ENCODE measurements around the gene SGF29. TPM values are rescaled to one million over a fixed set of nuclear protein-coding genes. Genes with fewer than 3 reads are reported as not detected.

SGF29 gene
- total and polyA plus RNA-seq, 2 of the 8 experiments (the other 6 are each of a cell fraction or from before 2014, with no cell fraction given) = 3.1 to 22.7 TPM

- Histone ChIP-seq H4K8ac (ENCODE audit: extremely low read depth, insufficient read depth, low read length) (no peak overlapping the region), H2AFZ (ENCODE audit: low read length) (no peak overlapping the region), H3K36me3 (ENCODE audit: control insufficient read depth in 2 of 4, insufficient read depth in 4 of 4, low read length in 3 of 4) (no peaks in the 10 kb centered on the region), H3K56ac (replicated peaks; ENCODE audit: insufficient read length, low read depth, low read length) (no peak overlapping the region), H3K4me2 (ENCODE audit: insufficient read depth in 1 of 2, low read depth in 2 of 2, low read length in 2 of 2) (no peak overlapping the region), H3K79me2 (ENCODE audit: control insufficient read depth in 1 of 2, insufficient read depth in 2 of 2, low read length in 2 of 2) (no peaks in the 10 kb centered on the region), H3K4me1 (replicated peaks in 1 of 4; ENCODE audit: control insufficient read depth in 3 of 4, insufficient read depth in 4 of 4, low read length in 3 of 4) (no peaks in the 10 kb centered on the region), H3K27me3 (replicated peaks in 1 of 4; ENCODE audit: control insufficient read depth in 3 of 4, extremely low read depth in 1 of 4, insufficient read depth in 3 of 4, low read length in 3 of 4) (no peaks in the 10 kb centered on the region), H3K9ac (replicated peaks in 1 of 4; ENCODE audit: extremely low read depth in 1 of 4, low read depth in 3 of 4, low read length in 3 of 4) (no peak overlapping the region), H3K14ac (ENCODE audit: insufficient read length) (no peak overlapping the region), H4K91ac (replicated peaks; ENCODE audit: insufficient read length, low read length) (no peak overlapping the region), H2BK120ac (replicated peaks; ENCODE audit: low read depth, low read length) (no peak overlapping the region), H2BK15ac (ENCODE audit: low read length) (no peak overlapping the region), H3K27ac (ENCODE audit: low read depth, low read length) (no peak overlapping the region), H4K5ac (ENCODE audit: insufficient read length, low read depth, low read length) (no peak overlapping the region), H3K4me3 (ENCODE audit: extremely low read depth in 1 of 4, insufficient read depth in 2 of 4, low read depth in 3 of 4, low read length in 4 of 4) (no peak overlapping the region), H3K4ac (replicated peaks; ENCODE audit: insufficient read length, low read depth, low read length) (no peak overlapping the region), H2AK5ac (ENCODE audit: low read depth, low read length) (no peak overlapping the region), H3K23ac (ENCODE audit: insufficient read length) (no peak overlapping the region), H2BK20ac (ENCODE audit: low read length) (no peak overlapping the region), H3K79me1 (ENCODE audit: low read depth, low read length) (no peaks in the 10 kb centered on the region), H3K18ac (ENCODE audit: extremely low read depth, low read length) (no peak overlapping the region), H3K9me3 (ENCODE audit: insufficient read depth in 2 of 2, low read depth in 1 of 2, low read length in 1 of 2) (no peaks in the 10 kb centered on the region), H3K23me2 (ENCODE audit: low read depth, low read length) (no peaks in the 10 kb centered on the region), H2BK12ac (ENCODE audit: low read depth, low read length) (no peak overlapping the region), H4K20me1 (replicated peaks in 1 of 2; ENCODE audit: control insufficient read depth in 1 of 2, insufficient read depth in 2 of 2, low read length in 2 of 2) (no peaks in the 10 kb centered on the region), H2BK5ac (ENCODE audit: low read depth, low read length) (no peak overlapping the region)
- CTCF ChIA-PET (ENCODE audit: partially characterized antibody) = no interaction called here
- no peak for FAIRE-seq
- WGBS, 2 experiments (ENCODE audit: extremely low coverage in 1 of 2, insufficient coverage in 1 of 2, insufficient read length in 1 of 2, insufficient replicate concordance in 2 of 2, low coverage in 1 of 2, low lambda C conversion rate in 2 of 2, missing lambda C conversion rate in 1 of 2) = 100% methylated on average over 2 of the region's 3 CpGs; no CpG with 5 or more reads in 1 of the 2 experiments
- no peak for DNase-seq (ENCODE audit: low read depth in 1 of 2, low spot score in 2 of 2)
- POLR2A ChIA-PET (ENCODE audit: partially characterized antibody) = no interaction called here
- TF ChIP-seq TAF1 (IDR thresholded peaks at IDR 0.05; ENCODE audit: low read depth, low read length) = no peak
- TF ChIP-seq JUN (IDR thresholded peaks at IDR 0.05; ENCODE audit: low read depth, low read length) = no peak
- no peak for TF ChIP-seq SP4 (IDR thresholded peaks at IDR 0.05; ENCODE audit: low read length)
- no peak for TF ChIP-seq CTBP2 (IDR thresholded peaks at IDR 0.05; ENCODE audit: borderline replicate concordance, insufficient read depth, insufficient read length, low read length)
- TF ChIP-seq BRCA1 (IDR thresholded peaks at IDR 0.05; ENCODE audit: low read depth, low read length) = no peak
- no peak for TF ChIP-seq RXRA (IDR thresholded peaks at IDR 0.05; ENCODE audit: insufficient read depth, low read depth, low read length)
- no peak for TF ChIP-seq TBP (IDR thresholded peaks at IDR 0.05; ENCODE audit: low read depth, low read length)
- no peak for TF ChIP-seq SIX5 (IDR thresholded peaks at IDR 0.05; ENCODE audit: low read depth, low read length)
- no peak for TF ChIP-seq EGR1 (IDR thresholded peaks at IDR 0.05; ENCODE audit: borderline replicate concordance, low read depth, low read length)
- TF ChIP-seq NANOG (IDR thresholded peaks at IDR 0.05; ENCODE audit: insufficient read depth, low read depth, low read length, poor library complexity, severe bottlenecking) = no peak
- TF ChIP-seq SIRT6 (IDR thresholded peaks at IDR 0.05; ENCODE audit: low read length) = no peak
- no peak for TF ChIP-seq KDM4A (IDR thresholded peaks at IDR 0.05; ENCODE audit: low read depth, low read length, severe bottlenecking)
- TF ChIP-seq ATF2 (IDR thresholded peaks at IDR 0.05; ENCODE audit: low read length) = no peak
- no peak for TF ChIP-seq BCL11A (IDR thresholded peaks at IDR 0.05; ENCODE audit: low read depth in 2 of 2, low read length in 2 of 2)
Observed at GRCh38 chr16:28544998-28545397, 8.7 kb upstream of the SGF29 start.

Measured in H1 (cell line).